NK-92 treated with Interleukin-12 subunit alpha and Interleukin-12 subunit beta, amount 100 ng/mL, for 24 hours (cell line): ENCODE results near the gene OR2F2.

Experiments used
- DNase-seq: peaks from one replicate; lab custom pipeline; 2025; lab: John Stamatoyannopoulos, UW

The OR2F2 gene

GRCh38 chr7:143979998-143980397, 45.0 kb downstream of the OR2F2 start:
- DNase-seq: no peak

GRCh38 chr7:143980746-143981510, 45.9 kb downstream of the OR2F2 start:
- no peak for DNase-seq

GRCh38 chr7:143983960-143984359, 48.9 kb downstream of the OR2F2 start:
- DNase-seq: no peak
